ENCODE measurements around the gene TPX2. TPM values are rescaled to one million over a fixed set of nuclear protein-coding genes. Genes with fewer than 3 reads are reported as not detected.

Gene TPX2
- total and polyA plus RNA-seq, 2 donors = 8.2 to 75.6 TPM

- no peak overlapping the region for H3K4me3 ChIP-seq (ENCODE audit: low read length in 2 of 2)
- DNase-seq (ENCODE audit: low read depth in 6 of 9, low spot score in 9 of 9) = no peak
- 97% methylated on average over 8 of the region's 8 CpGs for WGBS
- H3K9me3 ChIP-seq (ENCODE audit: control insufficient read depth in 2 of 2, insufficient read depth in 1 of 2, low read length in 1 of 2) = no peaks in the 10 kb centered on the region
- H3K36me3 ChIP-seq (ENCODE audit: control insufficient read depth in 2 of 2, insufficient read depth in 2 of 2, low read length in 1 of 2) = peaks cover 13 to 49% of the 10 kb centered on the region in 2 donors
- peaks cover 0 to 2% of the 10 kb centered on the region in 2 donors for H3K4me1 ChIP-seq (ENCODE audit: control insufficient read depth in 2 of 2, insufficient read depth in 2 of 2, low read length in 2 of 2)
- no peaks in the 10 kb centered on the region for H3K27me3 ChIP-seq (ENCODE audit: control insufficient read depth in 2 of 2, insufficient read depth in 1 of 2, low read length in 1 of 2)
- H3K27ac ChIP-seq (ENCODE audit: low read depth in 1 of 2, low read length in 1 of 2) = no peak overlapping the region
These were observed 10.1 kb downstream of the TPX2 start for GRCh38 chr20:31749223-31749622.

GRCh38 chr20:31751126-31751525, 12.0 kb downstream of the TPX2 start:
- 97% methylated on average over 1 of the region's 1 CpG for WGBS
- peak in 1 of 9 donors; percentile 6 for DNase-seq (ENCODE audit: low read depth in 6 of 9, low spot score in 9 of 9)
- no peak overlapping the region for H3K27ac ChIP-seq (ENCODE audit: low read depth in 1 of 2, low read length in 1 of 2)
- H3K27me3 ChIP-seq (ENCODE audit: control insufficient read depth in 2 of 2, insufficient read depth in 1 of 2, low read length in 1 of 2) = no peaks in the 10 kb centered on the region
- H3K4me1 ChIP-seq (ENCODE audit: control insufficient read depth in 2 of 2, insufficient read depth in 2 of 2, low read length in 2 of 2) = peaks cover 0 to 2% of the 10 kb centered on the region in 2 donors
- peaks cover 9 to 44% of the 10 kb centered on the region in 2 donors for H3K36me3 ChIP-seq (ENCODE audit: control insufficient read depth in 2 of 2, insufficient read depth in 2 of 2, low read length in 1 of 2)
- H3K4me3 ChIP-seq (ENCODE audit: low read length in 2 of 2) = no peak overlapping the region
- H3K9me3 ChIP-seq (ENCODE audit: control insufficient read depth in 2 of 2, insufficient read depth in 1 of 2, low read length in 1 of 2) = no peaks in the 10 kb centered on the region

GRCh38 chr20:31757254-31757653, 18.2 kb downstream of the TPX2 start:
- Histone ChIP-seq H3K36me3 (ENCODE audit: control insufficient read depth in 2 of 2, insufficient read depth in 2 of 2, low read length in 1 of 2) (peaks cover 25 to 51% of the 10 kb centered on the region in 2 donors), H3K4me1 (ENCODE audit: control insufficient read depth in 2 of 2, insufficient read depth in 2 of 2, low read length in 2 of 2) (no peaks in the 10 kb centered on the region), H3K4me3 (ENCODE audit: low read length in 2 of 2) (no peak overlapping the region), H3K27me3 (ENCODE audit: control insufficient read depth in 2 of 2, insufficient read depth in 1 of 2, low read length in 1 of 2) (no peaks in the 10 kb centered on the region), H3K9me3 (ENCODE audit: control insufficient read depth in 2 of 2, insufficient read depth in 1 of 2, low read length in 1 of 2) (no peaks in the 10 kb centered on the region), H3K27ac (ENCODE audit: low read depth in 1 of 2, low read length in 1 of 2) (no peak overlapping the region)
- WGBS = 99% methylated on average over 3 of the region's 3 CpGs
- DNase-seq (ENCODE audit: low read depth in 6 of 9, low spot score in 9 of 9) = no peak

- DNase-seq (ENCODE audit: low read depth in 6 of 9, low spot score in 9 of 9) = no peak
- H3K9me3 ChIP-seq (ENCODE audit: control insufficient read depth in 2 of 2, insufficient read depth in 1 of 2, low read length in 1 of 2) = no peaks in the 10 kb centered on the region
- no peaks in the 10 kb centered on the region for H3K4me1 ChIP-seq (ENCODE audit: control insufficient read depth in 2 of 2, insufficient read depth in 2 of 2, low read length in 2 of 2)
- H3K27ac ChIP-seq (ENCODE audit: low read depth in 1 of 2, low read length in 1 of 2) = no peak overlapping the region
- peaks cover 18 to 46% of the 10 kb centered on the region in 2 donors for H3K36me3 ChIP-seq (ENCODE audit: control insufficient read depth in 2 of 2, insufficient read depth in 2 of 2, low read length in 1 of 2)
- no peak overlapping the region for H3K4me3 ChIP-seq (ENCODE audit: low read length in 2 of 2)
- no peaks in the 10 kb centered on the region for H3K27me3 ChIP-seq (ENCODE audit: control insufficient read depth in 2 of 2, insufficient read depth in 1 of 2, low read length in 1 of 2)
- 95% methylated on average over 4 of the region's 4 CpGs for WGBS
These were observed 19.4 kb downstream of the TPX2 start for GRCh38 chr20:31758521-31758920.

- Histone ChIP-seq H3K27ac (ENCODE audit: low read depth in 1 of 2, low read length in 1 of 2) (no peak overlapping the region), H3K36me3 (ENCODE audit: control insufficient read depth in 2 of 2, insufficient read depth in 2 of 2, low read length in 1 of 2) (peaks cover 19 to 46% of the 10 kb centered on the region in 2 donors), H3K9me3 (ENCODE audit: control insufficient read depth in 2 of 2, insufficient read depth in 1 of 2, low read length in 1 of 2) (no peaks in the 10 kb centered on the region), H3K4me1 (ENCODE audit: control insufficient read depth in 2 of 2, insufficient read depth in 2 of 2, low read length in 2 of 2) (no peaks in the 10 kb centered on the region), H3K27me3 (ENCODE audit: control insufficient read depth in 2 of 2, insufficient read depth in 1 of 2, low read length in 1 of 2) (no peaks in the 10 kb centered on the region), H3K4me3 (ENCODE audit: low read length in 2 of 2) (no peak overlapping the region)
- DNase-seq (ENCODE audit: low read depth in 6 of 9, low spot score in 9 of 9) = no peak
These were observed 19.9 kb downstream of the TPX2 start for GRCh38 chr20:31758991-31759390.

- DNase-seq (ENCODE audit: low read depth in 6 of 9, low spot score in 9 of 9) = no peak
- Histone ChIP-seq H3K9me3 (ENCODE audit: control insufficient read depth in 2 of 2, insufficient read depth in 1 of 2, low read length in 1 of 2) (no peaks in the 10 kb centered on the region), H3K4me3 (ENCODE audit: low read length in 2 of 2) (no peak overlapping the region), H3K27ac (ENCODE audit: low read depth in 1 of 2, low read length in 1 of 2) (no peak overlapping the region), H3K27me3 (ENCODE audit: control insufficient read depth in 2 of 2, insufficient read depth in 1 of 2, low read length in 1 of 2) (no peaks in the 10 kb centered on the region), H3K36me3 (ENCODE audit: control insufficient read depth in 2 of 2, insufficient read depth in 2 of 2, low read length in 1 of 2) (peaks cover 20 to 55% of the 10 kb centered on the region in 2 donors), H3K4me1 (ENCODE audit: control insufficient read depth in 2 of 2, insufficient read depth in 2 of 2, low read length in 2 of 2) (no peaks in the 10 kb centered on the region)
- WGBS = 98% methylated on average over 2 of the region's 2 CpGs
These were observed 20.9 kb downstream of the TPX2 start for GRCh38 chr20:31759836-31760518.

- H3K36me3 ChIP-seq (ENCODE audit: control insufficient read depth in 2 of 2, insufficient read depth in 2 of 2, low read length in 1 of 2) = peaks cover 20 to 62% of the 10 kb centered on the region in 2 donors
- DNase-seq (ENCODE audit: low read depth in 6 of 9, low spot score in 9 of 9) = no peak
- no peaks in the 10 kb centered on the region for H3K27me3 ChIP-seq (ENCODE audit: control insufficient read depth in 2 of 2, insufficient read depth in 1 of 2, low read length in 1 of 2)
- H3K4me3 ChIP-seq (ENCODE audit: low read length in 2 of 2) = no peak overlapping the region
- H3K27ac ChIP-seq (ENCODE audit: low read depth in 1 of 2, low read length in 1 of 2) = no peak overlapping the region
- no peaks in the 10 kb centered on the region for H3K9me3 ChIP-seq (ENCODE audit: control insufficient read depth in 2 of 2, insufficient read depth in 1 of 2, low read length in 1 of 2)
- no peaks in the 10 kb centered on the region for H3K4me1 ChIP-seq (ENCODE audit: control insufficient read depth in 2 of 2, insufficient read depth in 2 of 2, low read length in 2 of 2)
- 96% methylated on average over 6 of the region's 6 CpGs for WGBS
These were observed 21.6 kb downstream of the TPX2 start for GRCh38 chr20:31760519-31761240.

- Histone ChIP-seq H3K27me3 (ENCODE audit: control insufficient read depth in 2 of 2, insufficient read depth in 1 of 2, low read length in 1 of 2) (no peaks in the 10 kb centered on the region), H3K27ac (ENCODE audit: low read depth in 1 of 2, low read length in 1 of 2) (no peak overlapping the region), H3K4me3 (ENCODE audit: low read length in 2 of 2) (no peak overlapping the region), H3K36me3 (ENCODE audit: control insufficient read depth in 2 of 2, insufficient read depth in 2 of 2, low read length in 1 of 2) (peaks cover 28 to 59% of the 10 kb centered on the region in 2 donors), H3K9me3 (ENCODE audit: control insufficient read depth in 2 of 2, insufficient read depth in 1 of 2, low read length in 1 of 2) (no peaks in the 10 kb centered on the region), H3K4me1 (ENCODE audit: control insufficient read depth in 2 of 2, insufficient read depth in 2 of 2, low read length in 2 of 2) (no peaks in the 10 kb centered on the region)
- DNase-seq (ENCODE audit: low read depth in 6 of 9, low spot score in 9 of 9) = no peak
- 98% methylated on average over 2 of the region's 2 CpGs for WGBS
These were observed 25.7 kb downstream of the TPX2 start for GRCh38 chr20:31764641-31765305.

- Histone ChIP-seq H3K36me3 (ENCODE audit: control insufficient read depth in 2 of 2, insufficient read depth in 2 of 2, low read length in 1 of 2) (peaks cover 34 to 70% of the 10 kb centered on the region in 2 donors), H3K27ac (ENCODE audit: low read depth in 1 of 2, low read length in 1 of 2) (no peak overlapping the region), H3K4me1 (ENCODE audit: control insufficient read depth in 2 of 2, insufficient read depth in 2 of 2, low read length in 2 of 2) (no peaks in the 10 kb centered on the region), H3K4me3 (ENCODE audit: low read length in 2 of 2) (no peak overlapping the region), H3K9me3 (ENCODE audit: control insufficient read depth in 2 of 2, insufficient read depth in 1 of 2, low read length in 1 of 2) (no peaks in the 10 kb centered on the region), H3K27me3 (ENCODE audit: control insufficient read depth in 2 of 2, insufficient read depth in 1 of 2, low read length in 1 of 2) (no peaks in the 10 kb centered on the region)
- DNase-seq (ENCODE audit: low read depth in 6 of 9, low spot score in 9 of 9) = no peak
- 99% methylated on average over 3 of the region's 3 CpGs for WGBS
These were observed 28.7 kb downstream of the TPX2 start for GRCh38 chr20:31767805-31768204.

Measured in thymus (tissue), 11 donors.